H1 (cell line): ENCODE measurements around the gene CIBAR2. TPM values are rescaled to one million over a fixed set of nuclear protein-coding genes. Genes with fewer than 3 reads are reported as not detected.

Experiments used
- CTCF ChIA-PET: fragments of 300-600 bp; sonication (Branson Sonifier 250); formaldehyde crosslinking; loops from one replicate; lab custom pipeline; 2021; ENCODE audit not compliant: partially characterized antibody; lab: Charles Lee
- POLR2A ChIA-PET: fragments of 300-600 bp; sonication (Branson Sonifier 250); formaldehyde crosslinking; loops from one replicate; lab custom pipeline; 2021; ENCODE audit warnings: inconsistent platforms; ENCODE audit not compliant: partially characterized antibody; lab: Charles Lee
- DNase-seq, 2 experiments: peaks; one replicate each; pipeline versions ENCODE4 v3.0.0 to v3.0.0-alpha.2; 2010 to 2022; ENCODE audit warnings: low spot score in 2 of 2, low read depth in 1 of 2, mixed read lengths in 1 of 2
- FAIRE-seq: peaks from 2 replicates; lab custom pipeline; 2011; peaks lifted over from hg19 to GRCh38; lab: Jason Lieb, UNC
- H2AFZ ChIP-seq: 2 replicates; pipeline ENCODE4 v1.8.1; 2012; ENCODE audit warnings: low read length, inconsistent platforms
- H2AK5ac ChIP-seq: 2 replicates; pipeline ENCODE4 v1.6.1; 2013; ENCODE audit warnings: low read depth, low read length
- H2BK120ac ChIP-seq: replicated peaks from 2 replicates; pipeline ENCODE3; 2013; ENCODE audit warnings: low read depth, low read length, inconsistent platforms
- H2BK12ac ChIP-seq: 2 replicates; pipeline ENCODE4 v1.6.1; 2013; ENCODE audit warnings: low read depth, low read length
- H2BK15ac ChIP-seq: 2 replicates; pipeline ENCODE4 v1.6.1; 2013; ENCODE audit warnings: low read length
- H2BK20ac ChIP-seq: 2 replicates; pipeline ENCODE4 v1.6.1; 2013; ENCODE audit warnings: low read length
- H2BK5ac ChIP-seq: 2 replicates; pipeline ENCODE4 v1.6.1; 2013; ENCODE audit warnings: low read depth, low read length
- H3K14ac ChIP-seq: 2 replicates; pipeline ENCODE4 v1.6.1; 2013; ENCODE audit warnings: inconsistent platforms; ENCODE audit not compliant: insufficient read length
- H3K18ac ChIP-seq: 2 replicates; pipeline ENCODE4 v1.6.1; 2013; ENCODE audit warnings: low read length; ENCODE audit errors: extremely low read depth
- H3K23ac ChIP-seq: 2 replicates; pipeline ENCODE4 v1.6.1; 2013; ENCODE audit warnings: inconsistent platforms; ENCODE audit not compliant: insufficient read length
- H3K23me2 ChIP-seq: 2 replicates; pipeline ENCODE4 v1.6.1; 2013; ENCODE audit warnings: low read depth, low read length
- H3K27ac ChIP-seq: 2 replicates; pipeline ENCODE4 v1.6.1; 2011; ENCODE audit warnings: low read depth, low read length, inconsistent platforms
- H3K27me3 ChIP-seq, 4 experiments: replicated peaks in 1 of 4; 1 replicate in 1 of 4; 2 replicates in 3 of 4; pipeline versions ENCODE4 v1.6.1 to v1.8.1; 2011 to 2013; ENCODE audit warnings: low read length in 3 of 4, mild to moderate bottlenecking in 3 of 4, inconsistent platforms in 2 of 4, mixed read lengths in 2 of 4, moderate library complexity in 1 of 4; ENCODE audit not compliant: control insufficient read depth in 3 of 4, insufficient read depth in 3 of 4; ENCODE audit errors: extremely low read depth in 1 of 4
- H3K36me3 ChIP-seq, 4 experiments: 2 replicates each; pipeline versions ENCODE4 v1.6.1 to v1.8.1; 2011 to 2013; ENCODE audit warnings: mild to moderate bottlenecking in 4 of 4, low read length in 3 of 4, moderate library complexity in 2 of 4, control low read depth in 1 of 4, inconsistent platforms in 1 of 4; ENCODE audit not compliant: insufficient read depth in 4 of 4, control insufficient read depth in 2 of 4
- H3K4ac ChIP-seq: replicated peaks from 2 replicates; pipeline ENCODE3; 2013; ENCODE audit warnings: low read length, low read depth, mixed read lengths, inconsistent platforms; ENCODE audit not compliant: insufficient read length
- H3K4me1 ChIP-seq, 4 experiments: replicated peaks in 1 of 4; 1 replicate in 1 of 4; 2 replicates in 3 of 4; pipeline versions ENCODE4 v1.6.1 to v1.8.1; 2011 to 2013; ENCODE audit warnings: low read length in 3 of 4, inconsistent platforms in 2 of 4, mixed read lengths in 1 of 4; ENCODE audit not compliant: insufficient read depth in 4 of 4, control insufficient read depth in 3 of 4
- H3K4me2 ChIP-seq, 2 experiments: 2 replicates each; pipeline versions ENCODE4 v1.6.1 to v1.8.1; 2011 to 2013; ENCODE audit warnings: low read depth in 2 of 2, low read length in 2 of 2, control low read depth in 1 of 2, inconsistent platforms in 1 of 2, mild to moderate bottlenecking in 1 of 2; ENCODE audit not compliant: insufficient read depth in 1 of 2
- H3K4me3 ChIP-seq, 4 experiments: fragments of 200-600, 300-600 bp in 1 of 4; sonication (generic), shearing (Covaris generic), sonication (Bioruptor Twin) in 1 of 4; 2 replicates each; pipeline versions ENCODE4 v1.5.1 to v1.8.1; 2011 to 2016; ENCODE audit warnings: low read length in 4 of 4, low read depth in 3 of 4, control low read depth in 2 of 4, inconsistent platforms in 2 of 4, mild to moderate bottlenecking in 2 of 4, mixed read lengths in 1 of 4, moderate library complexity in 1 of 4; ENCODE audit not compliant: insufficient read depth in 2 of 4; ENCODE audit errors: extremely low read depth in 1 of 4
- H3K56ac ChIP-seq: replicated peaks from 2 replicates; pipeline ENCODE3; 2013; ENCODE audit warnings: low read depth, mild to moderate bottlenecking, mixed read lengths, low read length, inconsistent platforms; ENCODE audit not compliant: insufficient read length
- H3K79me1 ChIP-seq: 2 replicates; pipeline ENCODE4 v1.6.1; 2013; ENCODE audit warnings: low read depth, low read length, control low read depth
- H3K79me2 ChIP-seq, 2 experiments: 2 replicates each; pipeline versions ENCODE4 v1.6.1 to v1.8.1; 2012 to 2013; ENCODE audit warnings: low read length in 2 of 2, mild to moderate bottlenecking in 2 of 2, inconsistent platforms in 1 of 2; ENCODE audit not compliant: insufficient read depth in 2 of 2, control insufficient read depth in 1 of 2
- H3K9ac ChIP-seq, 4 experiments: replicated peaks in 1 of 4; 1 replicate in 1 of 4; 2 replicates in 3 of 4; pipeline versions ENCODE4 v1.6.1 to v1.8.1; 2011 to 2013; ENCODE audit warnings: low read depth in 3 of 4, low read length in 3 of 4, control low read depth in 2 of 4, mild to moderate bottlenecking in 2 of 4, moderate library complexity in 2 of 4, inconsistent platforms in 1 of 4; ENCODE audit errors: extremely low read depth in 1 of 4
- H3K9me3 ChIP-seq, 2 experiments: 2 replicates each; pipeline versions ENCODE4 v1.6.1 to v1.8.1; 2012 to 2013; ENCODE audit warnings: mild to moderate bottlenecking in 2 of 2, moderate library complexity in 2 of 2, control low read depth in 1 of 2, inconsistent platforms in 1 of 2, low read depth in 1 of 2, low read length in 1 of 2, mixed read lengths in 1 of 2; ENCODE audit not compliant: insufficient read depth in 2 of 2
- H4K20me1 ChIP-seq, 2 experiments: replicated peaks in 1 of 2; 2 replicates each; pipeline versions ENCODE3 to v1.8.1; 2011 to 2013; ENCODE audit warnings: inconsistent platforms in 2 of 2, low read length in 2 of 2, mild to moderate bottlenecking in 1 of 2; ENCODE audit not compliant: insufficient read depth in 2 of 2, control insufficient read depth in 1 of 2
- H4K5ac ChIP-seq: 2 replicates; pipeline ENCODE4 v1.6.1; 2013; ENCODE audit warnings: low read length, low read depth, mixed read lengths, inconsistent platforms; ENCODE audit not compliant: insufficient read length
- H4K8ac ChIP-seq: 2 replicates; pipeline ENCODE4 v1.8.0; 2013; ENCODE audit warnings: mild to moderate bottlenecking, moderate library complexity, low read length, inconsistent platforms; ENCODE audit not compliant: insufficient read depth; ENCODE audit errors: extremely low read depth
- H4K91ac ChIP-seq: replicated peaks from 2 replicates; pipeline ENCODE3; 2013; ENCODE audit warnings: low read length, mixed read lengths, inconsistent platforms; ENCODE audit not compliant: insufficient read length
- BRCA1 ChIP-seq: IDR thresholded peaks from 2 replicates; pipeline ENCODE4 v1.6.1; 2012; ENCODE audit warnings: low read depth, low read length, improper control_type of control experiment
- CBX5 ChIP-seq: fragments of 300-800, 300-1000 bp; sonication (generic); IDR thresholded peaks from 2 replicates; pipeline ENCODE4 v1.7.1; 2016; ENCODE audit warnings: antibody characterized with exemption, low read length, low read depth
- CEBPB ChIP-seq: IDR thresholded peaks from 2 replicates; pipeline ENCODE4 v1.6.1; 2012; ENCODE audit warnings: low read depth, low read length
- CTBP2 ChIP-seq: IDR thresholded peaks from 2 replicates; pipeline ENCODE4 v1.7.0; 2011; ENCODE audit warnings: borderline replicate concordance, mild to moderate bottlenecking, moderate library complexity, mixed read lengths, low read length; ENCODE audit not compliant: insufficient read depth, insufficient read length
- EZH2 ChIP-seq: fragments of 200-600 bp; sonication (generic); IDR thresholded peaks from 2 replicates; pipeline ENCODE4 v1.7.1; 2012; ENCODE audit warnings: low read depth, mild to moderate bottlenecking, moderate library complexity, low read length, inconsistent platforms; ENCODE audit not compliant: severe bottlenecking
- RFX5 ChIP-seq: IDR thresholded peaks from 2 replicates; pipeline ENCODE4 v1.6.1; 2011; ENCODE audit warnings: low read depth, low read length, improper control_type of control experiment, borderline replicate concordance
- SAP30 ChIP-seq: fragments of 300-600 bp; sonication (generic); IDR thresholded peaks from 2 replicates; pipeline ENCODE4 v1.7.1; 2012; ENCODE audit warnings: low read length, moderate library complexity, mild to moderate bottlenecking, inconsistent platforms; ENCODE audit not compliant: insufficient read depth, insufficient replicate concordance
- SP2 ChIP-seq: IDR thresholded peaks from 2 replicates; pipeline ENCODE4 v1.6.1; 2012; ENCODE audit warnings: mild to moderate bottlenecking, low read length, inconsistent platforms
- TAF1 ChIP-seq: IDR thresholded peaks from 2 replicates; pipeline ENCODE4 v1.6.1; 2011; ENCODE audit warnings: mild to moderate bottlenecking, low read depth, low read length
- TAF7 ChIP-seq: optimal IDR thresholded peaks from 2 replicates; pipeline ENCODE3; 2011; ENCODE audit warnings: low read depth, mild to moderate bottlenecking, inconsistent platforms, low read length, moderate library complexity, borderline replicate concordance
- WGBS, 2 experiments: shearing (Covaris generic) in 1 of 2; methylation state at CpG; one replicate each; pipeline versions ENCODE4 v1.1.6 to v1.1.7; 2013 to 2015; ENCODE audit warnings: low lambda C conversion rate in 2 of 2, mixed read lengths in 2 of 2, inconsistent platforms in 1 of 2, low coverage in 1 of 2, missing lambda C conversion rate in 1 of 2; ENCODE audit not compliant: insufficient replicate concordance in 2 of 2, insufficient coverage in 1 of 2, insufficient read length in 1 of 2; ENCODE audit errors: extremely low coverage in 1 of 2, missing lambda C conversion rate in 1 of 2; 5-methylcytosine and 5-hydroxymethylcytosine counted together
- polyA plus RNA-seq, 7 experiments: library from polyadenylated mRNA; depleted of rRNA in 3 of 7; stranded (reverse) in 5 of 7; unstranded in 2 of 7; fragments of >200 nt in 5 of 7; fragments of 200-250 nt in 2 of 7; gene quantifications; 1 replicate in 5 of 7; 2 replicates in 1 of 7; 4 replicates in 1 of 7; pipeline versions ENCODE4 v1.2.1 to v1.2.3, GENCODE V29; 2011 to 2013; ENCODE audit warnings: missing spikeins in 2 of 7, mixed read lengths in 2 of 7
- total RNA-seq: library from RNA; stranded (reverse); fragmentation: NEBNext Ultra II Directional; extraction: Animal tissue kit (Norgen Biotek cat#: 25700); gene quantifications from 2 replicates; pipeline ENCODE4 v1.2.1, GENCODE V29; 2021
- TF ChIP-seq, protein P1 (sequence below), 3 experiments: IDR thresholded peaks; 1 replicate in 2 of 3; 2 replicates in 1 of 3; pipeline versions ENCODE4 v1.5.1 to v1.6.1; 2011; ENCODE audit warnings: low read length in 3 of 3, mild to moderate bottlenecking in 3 of 3, inconsistent platforms in 2 of 3, low read depth in 1 of 3, moderate library complexity in 1 of 3; ENCODE audit not compliant: insufficient read depth in 1 of 3; ENCODE audit errors: control extremely low read depth in 1 of 3

The CIBAR2 gene
- total and polyA plus RNA-seq, 2 of the 8 experiments (the other 6 are each of a cell fraction or from before 2014, with no cell fraction given): 0.18 TPM; not detected in 1

DNA sequence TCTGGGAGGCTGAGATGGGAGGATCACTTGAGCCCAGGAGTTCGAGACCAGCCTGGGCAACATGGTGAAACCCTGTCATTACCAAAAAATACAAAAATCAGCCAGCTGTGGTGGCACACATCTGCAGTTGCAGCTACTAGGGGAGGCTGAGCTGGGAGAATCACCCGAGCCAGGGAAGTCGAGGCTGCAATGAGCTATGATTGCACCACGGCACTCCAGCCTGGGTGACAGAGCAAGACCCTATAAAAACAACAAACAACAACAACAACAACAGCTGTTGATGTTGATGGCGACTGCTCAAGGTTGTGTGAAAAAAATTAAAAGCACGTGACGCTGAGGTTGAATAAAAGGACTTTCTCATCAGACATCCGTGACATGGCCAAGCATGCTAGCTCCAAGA, 40.8 kb upstream of the CIBAR2 start:
- Histone ChIP-seq H2AK5ac (no peak overlapping the region), H3K27me3 (no peaks in the 10 kb centered on the region), H3K79me1 (no peaks in the 10 kb centered on the region), H3K4me3 (no peak overlapping the region), H3K56ac (no peak overlapping the region), H3K4ac (no peak overlapping the region), H2BK15ac (no peak overlapping the region), H2BK120ac (no peak overlapping the region), H4K8ac (no peak overlapping the region), H2BK20ac (no peak overlapping the region), H4K5ac (no peak overlapping the region), H3K18ac (no peak overlapping the region), H3K4me1 (peaks cover 0 to 5% (median 3%) of the 10 kb centered on the region in 4 experiments; a peak in 5 of 7 replicates), H2BK12ac (no peak overlapping the region), H2BK5ac (no peak overlapping the region), H3K27ac (no peak overlapping the region), H3K9me3 (no peaks in the 10 kb centered on the region), H3K14ac (no peak overlapping the region), H4K91ac (no peak overlapping the region), H4K20me1 (no peaks in the 10 kb centered on the region), H3K79me2 (no peaks in the 10 kb centered on the region), H3K23ac (no peak overlapping the region), H3K4me2 (no peak overlapping the region), H3K23me2 (peaks cover 10% of the 10 kb centered on the region; the same call in 1 of the 2 replicates), H2AFZ (no peak overlapping the region), H3K36me3 (no peaks in the 10 kb centered on the region), H3K9ac (no peak overlapping the region)
- FAIRE-seq: no peak
- 87% methylated on average over 8 of the region's 8 CpGs; no CpG with 5 or more reads in 1 of the 2 experiments for WGBS, 2 experiments
- no peak for DNase-seq
- ChIA-PET CTCF (interaction anchor here (1.0 to 2.1 kb wide), 3 partner anchors 10 to 194 kb away, joined by 3 to 7 read pairs (median 4); no protein-coding TSS in a partner anchor), POLR2A (interaction anchor here (0.6 to 1.2 kb wide), 3 partner anchors 13 to 18 kb away, joined by 3 to 4 read pairs (median 3); no protein-coding TSS in a partner anchor)
- TF ChIP-seq CBX5 (no peak), CTBP2 (no peak), CEBPB (no peak), RFX5 (no peak), EZH2 (no peak), SAP30 (no peak), BRCA1 (no peak), SP2 (no peak), TAF1 (no peak), TAF7 (no peak)
- TF ChIP-seq, protein P1, sequence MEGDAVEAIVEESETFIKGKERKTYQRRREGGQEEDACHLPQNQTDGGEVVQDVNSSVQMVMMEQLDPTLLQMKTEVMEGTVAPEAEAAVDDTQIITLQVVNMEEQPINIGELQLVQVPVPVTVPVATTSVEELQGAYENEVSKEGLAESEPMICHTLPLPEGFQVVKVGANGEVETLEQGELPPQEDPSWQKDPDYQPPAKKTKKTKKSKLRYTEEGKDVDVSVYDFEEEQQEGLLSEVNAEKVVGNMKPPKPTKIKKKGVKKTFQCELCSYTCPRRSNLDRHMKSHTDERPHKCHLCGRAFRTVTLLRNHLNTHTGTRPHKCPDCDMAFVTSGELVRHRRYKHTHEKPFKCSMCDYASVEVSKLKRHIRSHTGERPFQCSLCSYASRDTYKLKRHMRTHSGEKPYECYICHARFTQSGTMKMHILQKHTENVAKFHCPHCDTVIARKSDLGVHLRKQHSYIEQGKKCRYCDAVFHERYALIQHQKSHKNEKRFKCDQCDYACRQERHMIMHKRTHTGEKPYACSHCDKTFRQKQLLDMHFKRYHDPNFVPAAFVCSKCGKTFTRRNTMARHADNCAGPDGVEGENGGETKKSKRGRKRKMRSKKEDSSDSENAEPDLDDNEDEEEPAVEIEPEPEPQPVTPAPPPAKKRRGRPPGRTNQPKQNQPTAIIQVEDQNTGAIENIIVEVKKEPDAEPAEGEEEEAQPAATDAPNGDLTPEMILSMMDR (IDR thresholded peaks at IDR 0.05; ENCODE audit: control extremely low read depth in 1 of 3, insufficient read depth in 1 of 3, low read depth in 1 of 3, low read length in 3 of 3): no peak
